Spleen (tissue), 7 donors: Measurements from ENCODE around the gene ALDH1A3.

Experiments used
- POLR2A ChIP-seq, 3 donors: fragments of 450-650 bp; IDR thresholded peaks; one replicate each; pipeline ENCODE4 v1.5.1; 2017; ENCODE audit warnings: antibody characterized with exemption in 3 of 3, mild to moderate bottlenecking in 1 of 3
- POLR2AphosphoS5 ChIP-seq, 3 donors: sonication (generic); formaldehyde crosslinking; IDR thresholded peaks; one replicate each; pipeline ENCODE4 v1.5.1; 2017; ENCODE audit warnings: antibody characterized with exemption in 3 of 3
- TF ChIP-seq, protein P1 (sequence below), 11 experiments: fragments of 200-600 bp in 7 of 11; fragments of 450-650 bp in 4 of 11; sonication (generic) in 4 of 11; IDR thresholded peaks in 8 of 11; conservative IDR thresholded peaks in 3 of 11; 1 replicate in 7 of 11; 2 replicates in 4 of 11; pipeline versions ENCODE4 v1.4.0 to v1.8.0; 2016 to 2021; ENCODE audit warnings: antibody characterized with exemption in 11 of 11, inconsistent platforms in 4 of 11, mild to moderate bottlenecking in 1 of 11
- donor health status: DM: no; HTN: no; CAD: no; lungs with moderate emphysema.
- donor health status: DM: no; HTN: no; CAD: no.
- donor health status: DM: no; HTN: no; CAD: no.

DNA sequence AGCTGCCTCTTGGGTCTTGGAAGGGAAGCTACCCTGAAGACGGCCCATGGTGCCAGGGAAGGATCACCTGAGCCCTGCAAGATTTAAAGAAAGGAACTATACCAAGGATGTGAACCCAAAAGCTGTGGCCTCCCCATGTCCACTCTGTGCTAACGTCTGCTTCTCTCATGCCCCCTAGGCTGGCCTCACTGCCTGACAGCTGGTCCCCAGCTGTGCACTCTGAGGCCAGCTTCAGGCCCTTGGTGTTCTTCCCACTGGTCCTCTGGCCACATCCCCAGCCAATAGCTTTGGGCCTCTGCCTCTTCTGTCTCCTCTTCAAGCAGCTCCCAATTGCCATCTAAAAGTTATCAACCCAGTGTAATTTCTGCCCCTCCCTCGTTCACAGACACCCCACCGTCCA lies 34.3 kb downstream of the ALDH1A3 start:
- TF ChIP-seq POLR2A (IDR thresholded peaks at IDR 0.05) (no peak), POLR2AphosphoS5 (IDR thresholded peaks at IDR 0.05) (peak in 1 of 3 donors; percentile 30)
- TF ChIP-seq, protein P1, sequence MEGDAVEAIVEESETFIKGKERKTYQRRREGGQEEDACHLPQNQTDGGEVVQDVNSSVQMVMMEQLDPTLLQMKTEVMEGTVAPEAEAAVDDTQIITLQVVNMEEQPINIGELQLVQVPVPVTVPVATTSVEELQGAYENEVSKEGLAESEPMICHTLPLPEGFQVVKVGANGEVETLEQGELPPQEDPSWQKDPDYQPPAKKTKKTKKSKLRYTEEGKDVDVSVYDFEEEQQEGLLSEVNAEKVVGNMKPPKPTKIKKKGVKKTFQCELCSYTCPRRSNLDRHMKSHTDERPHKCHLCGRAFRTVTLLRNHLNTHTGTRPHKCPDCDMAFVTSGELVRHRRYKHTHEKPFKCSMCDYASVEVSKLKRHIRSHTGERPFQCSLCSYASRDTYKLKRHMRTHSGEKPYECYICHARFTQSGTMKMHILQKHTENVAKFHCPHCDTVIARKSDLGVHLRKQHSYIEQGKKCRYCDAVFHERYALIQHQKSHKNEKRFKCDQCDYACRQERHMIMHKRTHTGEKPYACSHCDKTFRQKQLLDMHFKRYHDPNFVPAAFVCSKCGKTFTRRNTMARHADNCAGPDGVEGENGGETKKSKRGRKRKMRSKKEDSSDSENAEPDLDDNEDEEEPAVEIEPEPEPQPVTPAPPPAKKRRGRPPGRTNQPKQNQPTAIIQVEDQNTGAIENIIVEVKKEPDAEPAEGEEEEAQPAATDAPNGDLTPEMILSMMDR (IDR thresholded peaks at IDR 0.05 in 8 of 11, conservative IDR thresholded peaks at IDR 0.05 in 3 of 11): no peak
